ENCODE results near the gene MCM6.

Gene MCM6

GRCh38 chr2:135825550-135826176, 50.6 kb downstream of the MCM6 start:
- no peak overlapping the region for H3K4me2 ChIP-seq (ENCODE audit: low read length)
- no peak overlapping the region for H3K27ac ChIP-seq (ENCODE audit: low read depth, low read length)
- no peak overlapping the region for H3K56ac ChIP-seq (ENCODE audit: low read length)
- DNase-seq = no peak
- no peak overlapping the region for H3K23ac ChIP-seq (ENCODE audit: low read length)
- no peak overlapping the region for H4K8ac ChIP-seq (ENCODE audit: low read depth, low read length)
- no peak overlapping the region for H3K18ac ChIP-seq (ENCODE audit: low read length)
- no peaks in the 10 kb centered on the region for H3K4me1 ChIP-seq (ENCODE audit: control insufficient read depth, low read depth, low read length)
- no peak overlapping the region for H2BK5ac ChIP-seq (ENCODE audit: low read length)
- WGBS (ENCODE audit: extremely low coverage, insufficient coverage, low lambda C conversion rate) = no CpG with 5 or more reads among the region's 11 CpGs
- H3K9ac ChIP-seq (ENCODE audit: low read length) = no peak overlapping the region
- no peak overlapping the region for H4K5ac ChIP-seq (ENCODE audit: low read length)
- H2BK120ac ChIP-seq (ENCODE audit: low read depth, low read length) = no peak overlapping the region
- no peaks in the 10 kb centered on the region for H3K36me3 ChIP-seq (ENCODE audit: control insufficient read depth, insufficient read depth, low read length)
- H2BK15ac ChIP-seq (replicated peaks; ENCODE audit: low read depth) = no peak overlapping the region
- no peak overlapping the region for H3K4ac ChIP-seq (ENCODE audit: low read depth, low read length)
- no peaks in the 10 kb centered on the region for H3K79me1 ChIP-seq (ENCODE audit: low read length)
- H3K27me3 ChIP-seq (ENCODE audit: insufficient read depth, low read length, poor library complexity) = no peaks in the 10 kb centered on the region
- no peak overlapping the region for H2AK5ac ChIP-seq (ENCODE audit: low read length)
- H3K79me2 ChIP-seq (ENCODE audit: control insufficient read depth, insufficient read depth, low read length) = no peaks in the 10 kb centered on the region
- no peak overlapping the region for H3K4me3 ChIP-seq (ENCODE audit: low read length)

DNA sequence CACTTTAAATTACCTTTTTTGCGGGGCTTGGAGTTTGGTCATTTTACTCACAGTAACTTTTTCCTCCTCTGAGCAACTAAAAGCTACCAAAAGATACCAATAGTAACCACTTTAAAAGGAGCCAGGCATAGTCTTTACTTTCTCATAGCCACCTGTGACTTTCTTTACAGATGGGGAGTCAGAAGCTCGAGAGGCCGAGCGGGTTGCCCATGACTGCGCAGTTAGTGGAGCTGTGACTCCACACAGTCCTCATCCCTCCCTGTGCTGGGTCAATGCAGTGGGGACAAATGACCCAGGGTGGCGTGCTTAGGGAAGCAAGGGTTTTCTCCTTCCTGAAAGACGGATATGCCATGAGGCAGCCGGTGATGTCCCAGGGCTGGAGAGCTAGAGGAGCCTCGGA, 51.1 kb downstream of the MCM6 start:
- Histone ChIP-seq H3K4me1 (ENCODE audit: control insufficient read depth, low read depth, low read length) (no peaks in the 10 kb centered on the region), H2BK5ac (ENCODE audit: low read length) (no peak overlapping the region), H3K23ac (ENCODE audit: low read length) (no peak overlapping the region), H4K8ac (ENCODE audit: low read depth, low read length) (no peak overlapping the region), H2BK15ac (replicated peaks; ENCODE audit: low read depth) (no peak overlapping the region), H3K4me2 (ENCODE audit: low read length) (no peak overlapping the region), H3K4me3 (ENCODE audit: low read length) (no peak overlapping the region), H2BK120ac (ENCODE audit: low read depth, low read length) (no peak overlapping the region), H3K79me1 (ENCODE audit: low read length) (no peaks in the 10 kb centered on the region), H3K27me3 (ENCODE audit: insufficient read depth, low read length, poor library complexity) (no peaks in the 10 kb centered on the region), H3K9ac (ENCODE audit: low read length) (no peak overlapping the region), H3K79me2 (ENCODE audit: control insufficient read depth, insufficient read depth, low read length) (no peaks in the 10 kb centered on the region), H3K36me3 (ENCODE audit: control insufficient read depth, insufficient read depth, low read length) (no peaks in the 10 kb centered on the region), H3K18ac (ENCODE audit: low read length) (no peak overlapping the region), H2AK5ac (ENCODE audit: low read length) (no peak overlapping the region), H4K5ac (ENCODE audit: low read length) (no peak overlapping the region), H3K4ac (ENCODE audit: low read depth, low read length) (no peak overlapping the region), H3K27ac (ENCODE audit: low read depth, low read length) (no peak overlapping the region), H3K56ac (ENCODE audit: low read length) (no peak overlapping the region)
- WGBS (ENCODE audit: extremely low coverage, insufficient coverage, low lambda C conversion rate) = no CpG with 5 or more reads among the region's 9 CpGs
- no peak for DNase-seq

- no peaks in the 10 kb centered on the region for H3K27me3 ChIP-seq (ENCODE audit: insufficient read depth, low read length, poor library complexity)
- H2BK120ac ChIP-seq (ENCODE audit: low read depth, low read length) = no peak overlapping the region
- no peaks in the 10 kb centered on the region for H3K79me1 ChIP-seq (ENCODE audit: low read length)
- no peak overlapping the region for H2BK15ac ChIP-seq (replicated peaks; ENCODE audit: low read depth)
- no peak overlapping the region for H3K18ac ChIP-seq (ENCODE audit: low read length)
- H2BK5ac ChIP-seq (ENCODE audit: low read length) = no peak overlapping the region
- H3K23ac ChIP-seq (ENCODE audit: low read length) = no peak overlapping the region
- no peaks in the 10 kb centered on the region for H3K36me3 ChIP-seq (ENCODE audit: control insufficient read depth, insufficient read depth, low read length)
- no peaks in the 10 kb centered on the region for H3K4me1 ChIP-seq (ENCODE audit: control insufficient read depth, low read depth, low read length)
- H3K9ac ChIP-seq (ENCODE audit: low read length) = no peak overlapping the region
- no CpG with 5 or more reads among the region's 1 CpG for WGBS (ENCODE audit: extremely low coverage, insufficient coverage, low lambda C conversion rate)
- no peak overlapping the region for H3K4ac ChIP-seq (ENCODE audit: low read depth, low read length)
- H3K4me3 ChIP-seq (ENCODE audit: low read length) = no peak overlapping the region
- H4K5ac ChIP-seq (ENCODE audit: low read length) = no peak overlapping the region
- no peak overlapping the region for H3K4me2 ChIP-seq (ENCODE audit: low read length)
- no peaks in the 10 kb centered on the region for H3K79me2 ChIP-seq (ENCODE audit: control insufficient read depth, insufficient read depth, low read length)
- no peak overlapping the region for H3K27ac ChIP-seq (ENCODE audit: low read depth, low read length)
- no peak overlapping the region for H4K8ac ChIP-seq (ENCODE audit: low read depth, low read length)
- DNase-seq = no peak
- no peak overlapping the region for H3K56ac ChIP-seq (ENCODE audit: low read length)
- H2AK5ac ChIP-seq (ENCODE audit: low read length) = no peak overlapping the region
Measured at GRCh38 chr2:135822855-135823254, 53.4 kb downstream of the MCM6 start.

- H3K23ac ChIP-seq (ENCODE audit: low read length) = no peak overlapping the region
- H3K79me2 ChIP-seq (ENCODE audit: control insufficient read depth, insufficient read depth, low read length) = no peaks in the 10 kb centered on the region
- H4K8ac ChIP-seq (ENCODE audit: low read depth, low read length) = no peak overlapping the region
- H2BK15ac ChIP-seq (replicated peaks; ENCODE audit: low read depth) = no peak overlapping the region
- H3K4me1 ChIP-seq (ENCODE audit: control insufficient read depth, low read depth, low read length) = no peaks in the 10 kb centered on the region
- no CpG with 5 or more reads among the region's 2 CpGs for WGBS (ENCODE audit: extremely low coverage, insufficient coverage, low lambda C conversion rate)
- H2AK5ac ChIP-seq (ENCODE audit: low read length) = no peak overlapping the region
- H2BK120ac ChIP-seq (ENCODE audit: low read depth, low read length) = no peak overlapping the region
- no peak overlapping the region for H3K4ac ChIP-seq (ENCODE audit: low read depth, low read length)
- H3K79me1 ChIP-seq (ENCODE audit: low read length) = no peaks in the 10 kb centered on the region
- no peak overlapping the region for H3K27ac ChIP-seq (ENCODE audit: low read depth, low read length)
- H3K18ac ChIP-seq (ENCODE audit: low read length) = no peak overlapping the region
- no peak for DNase-seq
- no peak overlapping the region for H3K4me2 ChIP-seq (ENCODE audit: low read length)
- no peak overlapping the region for H4K5ac ChIP-seq (ENCODE audit: low read length)
- no peak overlapping the region for H3K9ac ChIP-seq (ENCODE audit: low read length)
- no peaks in the 10 kb centered on the region for H3K36me3 ChIP-seq (ENCODE audit: control insufficient read depth, insufficient read depth, low read length)
- H3K27me3 ChIP-seq (ENCODE audit: insufficient read depth, low read length, poor library complexity) = no peaks in the 10 kb centered on the region
- H2BK5ac ChIP-seq (ENCODE audit: low read length) = no peak overlapping the region
- H3K56ac ChIP-seq (ENCODE audit: low read length) = no peak overlapping the region
- no peak overlapping the region for H3K4me3 ChIP-seq (ENCODE audit: low read length)
Measured at GRCh38 chr2:135821190-135821589, 55.1 kb downstream of the MCM6 start.

GRCh38 chr2:135820003-135820618, 56.1 kb downstream of the MCM6 start:
- no peak overlapping the region for H3K18ac ChIP-seq (ENCODE audit: low read length)
- no peaks in the 10 kb centered on the region for H3K79me1 ChIP-seq (ENCODE audit: low read length)
- no peak overlapping the region for H3K4me2 ChIP-seq (ENCODE audit: low read length)
- H3K23ac ChIP-seq (ENCODE audit: low read length) = no peak overlapping the region
- H3K4me3 ChIP-seq (ENCODE audit: low read length) = no peak overlapping the region
- no peak overlapping the region for H3K9ac ChIP-seq (ENCODE audit: low read length)
- no peak overlapping the region for H3K27ac ChIP-seq (ENCODE audit: low read depth, low read length)
- H2AK5ac ChIP-seq (ENCODE audit: low read length) = no peak overlapping the region
- no peaks in the 10 kb centered on the region for H3K36me3 ChIP-seq (ENCODE audit: control insufficient read depth, insufficient read depth, low read length)
- H3K27me3 ChIP-seq (ENCODE audit: insufficient read depth, low read length, poor library complexity) = no peaks in the 10 kb centered on the region
- no peak overlapping the region for H3K56ac ChIP-seq (ENCODE audit: low read length)
- H2BK5ac ChIP-seq (ENCODE audit: low read length) = no peak overlapping the region
- DNase-seq = no peak
- no peaks in the 10 kb centered on the region for H3K79me2 ChIP-seq (ENCODE audit: control insufficient read depth, insufficient read depth, low read length)
- no peak overlapping the region for H4K5ac ChIP-seq (ENCODE audit: low read length)
- H2BK15ac ChIP-seq (replicated peaks; ENCODE audit: low read depth) = no peak overlapping the region
- H3K4ac ChIP-seq (ENCODE audit: low read depth, low read length) = no peak overlapping the region
- H4K8ac ChIP-seq (ENCODE audit: low read depth, low read length) = no peak overlapping the region
- WGBS (ENCODE audit: extremely low coverage, insufficient coverage, low lambda C conversion rate) = no CpG with 5 or more reads among the region's 9 CpGs
- no peaks in the 10 kb centered on the region for H3K4me1 ChIP-seq (ENCODE audit: control insufficient read depth, low read depth, low read length)
- H2BK120ac ChIP-seq (ENCODE audit: low read depth, low read length) = no peak overlapping the region

Measured in mesendoderm (in vitro differentiated cells).